GM13977 (cell line): ENCODE results near the gene SEC23A.

Source experiments
- DNase-seq: peaks from one replicate; pipeline ENCODE4 v3.0.0; 2012; ENCODE audit warnings: low spot score
- CTCF ChIP-seq: IDR thresholded peaks from 2 replicates; pipeline ENCODE4 v1.5.1; 2012; ENCODE audit warnings: mild to moderate bottlenecking, control low read depth; ENCODE audit not compliant: insufficient read depth; ENCODE audit errors: extremely low read depth, missing control alignments
- in situ Hi-C: fragments of 300-500 bp; cut with MboI; formaldehyde crosslinking; loops from one replicate; pipeline ENCODE4 v1.12.0; 2022; ENCODE audit warnings: low sequenced_read_pairs, low pct_unique_long_range_greater_than_20kb, mixed read lengths, inconsistent platforms; ENCODE audit not compliant: unreplicated experiment

SEC23A gene

GRCh38 chr14:39005044-39005880 lies 97.8 kb downstream of the SEC23A start:
- no peak for TF ChIP-seq CTCF
- in situ Hi-C loops, result loop anchor here (25.0 kb wide), 1 partner anchor 293 kb away; no protein-coding TSS in a partner anchor
- no peak for DNase-seq

- in situ Hi-C loops, result loop anchor here (25.0 kb wide), 1 partner anchor 288 kb away; no protein-coding TSS in a partner anchor
- no peak for DNase-seq
- no peak for TF ChIP-seq CTCF
Measured at GRCh38 chr14:38999949-39000348, 103.1 kb downstream of the SEC23A start.

GRCh38 chr14:38994731-38995130 lies 108.3 kb downstream of the SEC23A start:
- in situ Hi-C loops, result no loop called here
- no peak for TF ChIP-seq CTCF
- DNase-seq, result no peak

- in situ Hi-C loops, result no loop called here
Measured at GRCh38 chr14:38993981-38994380, 109.1 kb downstream of the SEC23A start.

GRCh38 chr14:38992067-38992844 lies 110.8 kb downstream of the SEC23A start:
- TF ChIP-seq CTCF, result no peak
- DNase-seq, result no peak
- in situ Hi-C loops, result no loop called here

More at GRCh38 chr14:38993981-38994380, 109.1 kb downstream of the SEC23A start:
- no peak for TF ChIP-seq CTCF
- DNase-seq, result no peak

- DNase-seq, result no peak
- in situ Hi-C loops, result no loop called here
- no peak for TF ChIP-seq CTCF
Measured at GRCh38 chr14:38991299-38991698, 111.7 kb downstream of the SEC23A start.
